Ovary (tissue), 9 donors: ENCODE measurements around the gene TSPAN4. TPM values are rescaled to one million over a fixed set of nuclear protein-coding genes. Genes with fewer than 3 reads are reported as not detected.

Source experiments
- DNase-seq, 5 donors: peaks; one replicate each; pipeline ENCODE4 v3.0.0-alpha.2; 2019 to 2020
- H3K27ac ChIP-seq, 2 donors: fragments of 200-600 bp; one replicate each; pipeline versions ENCODE4 v1.5.1 to v1.8.0; 2019 to 2022
- H3K27me3 ChIP-seq: fragments of 200-600 bp; one replicate; pipeline ENCODE4 v1.8.0; 2022
- H3K36me3 ChIP-seq: fragments of 200-600 bp; sonication (generic); one replicate; pipeline ENCODE4 v1.5.1; 2019
- H3K4me1 ChIP-seq: one replicate; pipeline ENCODE4 v1.8.1; 2013; ENCODE audit warnings: mild to moderate bottlenecking, moderate library complexity; ENCODE audit not compliant: insufficient read depth
- H3K4me3 ChIP-seq: fragments of 200-600 bp; sonication (generic); one replicate; pipeline ENCODE4 v1.5.1; 2017
- H3K9me3 ChIP-seq, 2 donors: fragments of 200-600 bp in 1 of 2; sonication (generic) in 1 of 2; one replicate each; pipeline versions ENCODE4 v1.5.1 to v1.8.1; 2013 to 2019; ENCODE audit warnings: mild to moderate bottlenecking in 1 of 2, moderate library complexity in 1 of 2
- CTCF ChIP-seq, 3 donors: fragments of 450-650 bp in 2 of 3; fragments of 200-600 bp in 1 of 3; IDR thresholded peaks; one replicate each; pipeline versions ENCODE4 v1.5.1 to v1.8.0; 2016 to 2022; ENCODE audit warnings: antibody characterized with exemption in 3 of 3, mild to moderate bottlenecking in 1 of 3
- EP300 ChIP-seq: sonication (generic); formaldehyde crosslinking; IDR thresholded peaks from one replicate; pipeline ENCODE4 v1.6.1; 2017; ENCODE audit warnings: antibody characterized with exemption
- POLR2A ChIP-seq: fragments of 450-650 bp; IDR thresholded peaks from one replicate; pipeline ENCODE4 v1.6.1; 2017; ENCODE audit warnings: antibody characterized with exemption, mild to moderate bottlenecking, moderate library complexity
- WGBS, 3 donors: extraction: QIAGEN DNeasy Blood & Tissue Kit in 1 of 3; methylation state at CpG; one replicate each; pipeline versions ENCODE4 v1.1.5 to v1.1.7; 2013 to 2017; 5-methylcytosine and 5-hydroxymethylcytosine counted together
- intact Hi-C, 4 donors: fragments of 100-400 bp; cut with DNase I; formaldehyde crosslinking; loops; one replicate each; pipeline versions ENCODE4 v1.11.0 to v1.15.1; 2022 to 2023
- polyA plus RNA-seq, 2 donors: library from polyadenylated mRNA; stranded (reverse); fragments of 200-250 nt in 1 of 2; fragments of 350-450 nt in 1 of 2; fragmentation: Illumina TruSeq in 1 of 2; extraction: RNeasy Lipid Tissue Mini Kit (QIAGEN cat#74804) in 1 of 2; gene quantifications; one replicate each; pipeline ENCODE4 v1.2.3, GENCODE V29; 2013 to 2014
- total RNA-seq, 7 donors: library from RNA; depleted of rRNA in 2 of 7; stranded (reverse); fragments of >200 nt in 2 of 7; fragmentation: NEBNext Ultra II Directional in 3 of 7; extraction: Animal tissue kit (Norgen Biotek cat#: 25700) in 3 of 7; gene quantifications; one replicate each; pipeline versions ENCODE4 v1.1.0 to v1.2.4, GENCODE V29; 2016 to 2023
- donor health status: DM: no; HTN: no; CAD: no; lungs with moderate emphysema.
- donor health status: DM: no; HTN: no; CAD: no.
- donor health status: Bipolar disorder and iron deficiency.
- donor health status: DM: yes; HTN: yes; CAD: no.
- donor health status: DM: no; HTN: no; CAD: no.
- donor health status: DM: yes; HTN: yes; CAD: no.

TSPAN4 gene
- total and polyA plus RNA-seq, 9 donors: 6.4 to 124 (median 89.7) TPM

- H3K4me1 ChIP-seq: peaks cover 21% of the 10 kb centered on the region
- H3K27me3 ChIP-seq: no peaks in the 10 kb centered on the region
- TF ChIP-seq POLR2A: no peak
- TF ChIP-seq EP300: no peak
- TF ChIP-seq CTCF (IDR thresholded peaks at IDR 0.05): no peak
- 59 to 63% (median 59%) methylated on average over 23 of the region's 23 CpGs for WGBS, 3 donors
- H3K4me3 ChIP-seq: peak overlapping the region; percentile 51
- no peaks in the 10 kb centered on the region for H3K9me3 ChIP-seq
- no peak for DNase-seq
- H3K27ac ChIP-seq: no peak overlapping the region
- H3K36me3 ChIP-seq: no peaks in the 10 kb centered on the region
- intact Hi-C loops: no loop called here
Measured at GRCh38 chr11:831961-832528, 10.6 kb upstream of the TSPAN4 start.

- H3K9me3 ChIP-seq: no peaks in the 10 kb centered on the region
- TF ChIP-seq EP300: no peak
- no peak for TF ChIP-seq CTCF (IDR thresholded peaks at IDR 0.05)
- TF ChIP-seq POLR2A: no peak
- H3K27me3 ChIP-seq: no peaks in the 10 kb centered on the region
- peak in 2 of 5 donors; percentile 64 to 74 for DNase-seq
- no peaks in the 10 kb centered on the region for H3K36me3 ChIP-seq
- peaks cover 21% of the 10 kb centered on the region for H3K4me1 ChIP-seq
- intact Hi-C loops: no loop called here
- peak within 1 kb of the TSS; percentile 51 for H3K4me3 ChIP-seq
- WGBS, 3 donors: 1 to 3% (median 2%) methylated on average over 44 to 64 of the region's 67 CpGs
- peak within 1 kb of the TSS; percentile 52 to 65 for H3K27ac ChIP-seq
Measured at GRCh38 chr11:832529-833113, 10.0 kb upstream of the TSPAN4 start, which contains the start of gene CD151. CD151 (plus strand) TSS chr11:832952; CDS start chr11:836070, 3,118 bp downstream.

- Histone ChIP-seq H3K9me3 (no peaks in the 10 kb centered on the region), H3K27me3 (no peaks in the 10 kb centered on the region), H3K4me3 (peak overlapping the region; percentile 51), H3K27ac (peak overlapping the region; percentile 52 to 65), H3K36me3 (no peaks in the 10 kb centered on the region), H3K4me1 (peaks cover 21% of the 10 kb centered on the region)
- 1% methylated on average over 27 to 55 of the region's 55 CpGs for WGBS, 3 donors
- intact Hi-C loops: no loop called here
- no peak for TF ChIP-seq POLR2A
- TF ChIP-seq EP300: no peak
- no peak for TF ChIP-seq CTCF (IDR thresholded peaks at IDR 0.05)
- DNase-seq: peak in 1 of 5 donors; percentile 75
Measured at GRCh38 chr11:833114-833791, 9.4 kb upstream of the TSPAN4 start.

- H3K27me3 ChIP-seq: no peaks in the 10 kb centered on the region
- WGBS, 3 donors: 41 to 44% (median 41%) methylated on average over 8 to 9 of the region's 9 CpGs
- intact Hi-C loops: no loop called here
- H3K4me1 ChIP-seq: peaks cover 21% of the 10 kb centered on the region
- DNase-seq: no peak
- H3K36me3 ChIP-seq: no peaks in the 10 kb centered on the region
- H3K4me3 ChIP-seq: peak overlapping the region; percentile 51
- peak overlapping the region in 1 of 2 donors; percentile 52 for H3K27ac ChIP-seq
- no peaks in the 10 kb centered on the region for H3K9me3 ChIP-seq
- no peak for TF ChIP-seq POLR2A
- TF ChIP-seq CTCF (IDR thresholded peaks at IDR 0.05): no peak
- TF ChIP-seq EP300: no peak
Measured at GRCh38 chr11:833849-834311, 8.8 kb upstream of the TSPAN4 start.
